Measurements from ENCODE around the gene HOXC13.

HOXC13 gene

DNA sequence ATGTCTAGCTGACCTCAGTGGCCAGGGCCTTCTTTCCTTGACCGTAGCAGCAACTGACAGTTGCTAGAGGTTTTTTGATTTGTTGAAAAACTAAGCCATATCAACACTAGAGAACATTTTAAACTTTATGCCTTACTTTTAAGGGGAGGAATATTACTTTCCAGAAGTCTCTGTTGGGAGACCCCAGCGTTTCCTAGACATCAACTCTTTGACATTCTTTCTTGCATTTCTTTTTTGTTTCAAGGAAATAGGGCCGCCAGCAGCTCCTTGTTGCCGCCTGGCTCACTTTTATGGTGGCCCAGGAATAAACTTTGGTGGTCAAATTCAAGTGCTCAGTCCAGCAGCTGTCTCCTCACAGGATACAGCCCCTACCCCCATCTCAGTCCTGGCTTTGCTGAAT, 31.8 kb downstream of the HOXC13 start (continued):
- TF ChIP-seq ZNF555 (tag by site-specific recombination; conservative IDR thresholded peaks at IDR 0.05) (no peak), ZNF112 (tag by site-specific recombination; IDR thresholded peaks at IDR 0.05) (no peak), ZNF416 (tag by site-specific recombination; IDR thresholded peaks at IDR 0.05) (no peak), ZFP37 (tag by site-specific recombination; IDR thresholded peaks at IDR 0.05) (no peak), FEZF1 (tag by site-specific recombination; IDR thresholded peaks at IDR 0.05) (no peak), ZNF701 (tag by site-specific recombination; IDR thresholded peaks at IDR 0.05) (no peak)

DNA sequence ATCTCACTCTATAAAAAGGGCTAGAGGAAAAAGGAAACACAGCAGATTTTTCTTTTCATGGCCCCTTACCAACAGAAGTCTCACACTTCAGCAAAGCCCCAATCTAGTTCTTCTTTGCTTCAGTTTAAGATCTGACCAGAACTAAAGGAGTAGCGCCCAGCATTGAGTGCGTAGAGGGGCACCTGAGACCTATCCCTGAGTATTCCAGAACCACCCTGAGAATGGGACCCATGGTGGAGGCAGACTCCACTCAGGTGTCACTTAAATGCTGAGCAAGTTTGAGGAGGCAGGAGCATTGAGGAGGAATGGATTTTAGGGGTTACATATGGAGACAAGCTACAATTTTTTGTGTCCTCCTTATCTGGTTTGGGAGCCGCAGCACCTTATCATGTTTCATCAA, 32.5 kb downstream of the HOXC13 start:
- H3K36me3 ChIP-seq (ENCODE audit: control insufficient read depth in 2 of 2, insufficient read depth in 1 of 2, low read length in 2 of 2) = no peaks in the 10 kb centered on the region
- no peaks in the 10 kb centered on the region for H3K9me3 ChIP-seq (ENCODE audit: control insufficient read depth, insufficient read depth, low read depth, low read length)
- CTCF ChIA-PET = interaction anchor here (0.6 to 1.5 kb wide), 4 partner anchors 14 to 269 kb away, joined by 3 to 6 read pairs (median 4); partner anchors contain the start of gene HOXC10
- POLR2A ChIA-PET = no interaction called here
- H3K27ac ChIP-seq (ENCODE audit: extremely low read depth, low read depth, low read length) = no peak overlapping the region
- peaks cover 62% of the 10 kb centered on the region for H3K4me1 ChIP-seq (ENCODE audit: control insufficient read depth, insufficient read depth, low read length)
- TF ChIP-seq, protein P1, sequence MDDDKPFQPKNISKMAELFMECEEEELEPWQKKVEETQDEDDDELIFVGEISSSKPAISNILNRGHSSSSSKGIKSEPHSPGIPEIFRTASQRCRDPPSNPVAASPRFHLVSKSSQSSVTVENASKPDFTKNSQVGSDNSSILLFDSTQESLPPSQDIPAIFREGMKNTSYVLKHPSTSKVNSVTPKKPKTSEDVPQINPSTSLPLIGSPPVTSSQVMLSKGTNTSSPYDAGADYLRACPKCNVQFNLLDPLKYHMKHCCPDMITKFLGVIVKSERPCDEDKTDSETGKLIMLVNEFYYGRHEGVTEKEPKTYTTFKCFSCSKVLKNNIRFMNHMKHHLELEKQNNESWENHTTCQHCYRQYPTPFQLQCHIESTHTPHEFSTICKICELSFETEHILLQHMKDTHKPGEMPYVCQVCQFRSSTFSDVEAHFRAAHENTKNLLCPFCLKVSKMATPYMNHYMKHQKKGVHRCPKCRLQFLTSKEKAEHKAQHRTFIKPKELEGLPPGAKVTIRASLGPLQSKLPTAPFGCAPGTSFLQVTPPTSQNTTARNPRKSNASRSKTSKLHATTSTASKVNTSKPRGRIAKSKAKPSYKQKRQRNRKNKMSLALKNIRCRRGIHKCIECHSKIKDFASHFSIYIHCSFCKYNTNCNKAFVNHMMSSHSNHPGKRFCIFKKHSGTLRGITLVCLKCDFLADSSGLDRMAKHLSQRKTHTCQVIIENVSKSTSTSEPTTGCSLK (tag by site-specific recombination; IDR thresholded peaks at IDR 0.05) = no peak
- TF ChIP-seq, protein P2, sequence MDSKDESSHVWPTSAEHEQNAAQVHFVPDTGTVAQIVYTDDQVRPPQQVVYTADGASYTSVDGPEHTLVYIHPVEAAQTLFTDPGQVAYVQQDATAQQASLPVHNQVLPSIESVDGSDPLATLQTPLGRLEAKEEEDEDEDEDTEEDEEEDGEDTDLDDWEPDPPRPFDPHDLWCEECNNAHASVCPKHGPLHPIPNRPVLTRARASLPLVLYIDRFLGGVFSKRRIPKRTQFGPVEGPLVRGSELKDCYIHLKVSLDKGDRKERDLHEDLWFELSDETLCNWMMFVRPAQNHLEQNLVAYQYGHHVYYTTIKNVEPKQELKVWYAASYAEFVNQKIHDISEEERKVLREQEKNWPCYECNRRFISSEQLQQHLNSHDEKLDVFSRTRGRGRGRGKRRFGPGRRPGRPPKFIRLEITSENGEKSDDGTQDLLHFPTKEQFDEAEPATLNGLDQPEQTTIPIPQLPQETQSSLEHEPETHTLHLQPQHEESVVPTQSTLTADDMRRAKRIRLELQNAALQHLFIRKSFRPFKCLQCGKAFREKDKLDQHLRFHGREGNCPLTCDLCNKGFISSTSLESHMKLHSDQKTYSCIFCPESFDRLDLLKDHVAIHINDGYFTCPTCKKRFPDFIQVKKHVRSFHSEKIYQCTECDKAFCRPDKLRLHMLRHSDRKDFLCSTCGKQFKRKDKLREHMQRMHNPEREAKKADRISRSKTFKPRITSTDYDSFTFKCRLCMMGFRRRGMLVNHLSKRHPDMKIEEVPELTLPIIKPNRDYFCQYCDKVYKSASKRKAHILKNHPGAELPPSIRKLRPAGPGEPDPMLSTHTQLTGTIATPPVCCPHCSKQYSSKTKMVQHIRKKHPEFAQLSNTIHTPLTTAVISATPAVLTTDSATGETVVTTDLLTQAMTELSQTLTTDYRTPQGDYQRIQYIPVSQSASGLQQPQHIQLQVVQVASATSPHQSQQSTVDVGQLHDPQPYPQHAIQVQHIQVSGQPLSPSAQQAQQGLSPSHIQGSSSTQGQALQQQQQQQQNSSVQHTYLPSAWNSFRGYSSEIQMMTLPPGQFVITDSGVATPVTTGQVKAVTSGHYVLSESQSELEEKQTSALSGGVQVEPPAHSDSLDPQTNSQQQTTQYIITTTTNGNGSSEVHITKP (tag by site-specific recombination; IDR thresholded peaks at IDR 0.05) = 0 out of 2 replicates have a peak, but pooled peaks have one; percentile 17
- TF ChIP-seq ZNF600 (tag by site-specific recombination; IDR thresholded peaks at IDR 0.05) (peak; percentile 27; the same call in 1 of the 2 replicates), ZNF223 (tag by site-specific recombination; IDR thresholded peaks at IDR 0.05) (no peak)
- no peak overlapping the region for H3K4me3 ChIP-seq (ENCODE audit: low read depth, low read length)

DNA sequence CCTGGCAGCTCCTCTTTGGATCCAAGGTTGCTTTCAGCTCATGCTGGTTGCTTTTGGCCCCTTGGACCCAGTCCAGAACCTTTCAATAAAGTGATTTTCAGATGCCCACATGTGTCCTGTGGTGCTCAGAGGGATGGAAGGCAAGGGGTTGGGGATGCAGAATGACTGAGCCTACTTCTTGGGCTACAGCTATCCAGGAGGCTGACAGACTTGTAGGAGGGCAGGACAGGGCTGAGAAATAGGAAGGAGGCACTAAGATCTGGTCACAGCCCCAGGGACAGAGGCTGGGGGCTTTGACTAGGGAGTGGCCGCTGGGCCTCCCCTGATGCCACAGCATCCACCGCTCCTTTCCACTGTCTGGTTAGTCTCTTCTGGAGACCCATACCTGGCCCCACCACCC, 33.1 kb downstream of the HOXC13 start:
- Histone ChIP-seq H3K4me3 (ENCODE audit: low read depth, low read length) (no peak overlapping the region), H3K27ac (ENCODE audit: extremely low read depth, low read depth, low read length) (no peak overlapping the region), H3K4me1 (ENCODE audit: control insufficient read depth, insufficient read depth, low read length) (peaks cover 62% of the 10 kb centered on the region), H3K9me3 (ENCODE audit: control insufficient read depth, insufficient read depth, low read depth, low read length) (no peaks in the 10 kb centered on the region), H3K36me3 (ENCODE audit: control insufficient read depth in 2 of 2, insufficient read depth in 1 of 2, low read length in 2 of 2) (no peaks in the 10 kb centered on the region)
- ChIA-PET POLR2A (no interaction called here), CTCF (interaction anchor here (0.6 to 1.5 kb wide), 4 partner anchors 13 to 270 kb away, joined by 3 to 6 read pairs (median 4); partner anchors contain the start of gene HOXC10)
- no peak for TF ChIP-seq ZNF311 (tag by site-specific recombination; IDR thresholded peaks at IDR 0.05; ENCODE audit: borderline replicate concordance)
- TF ChIP-seq, protein P3, sequence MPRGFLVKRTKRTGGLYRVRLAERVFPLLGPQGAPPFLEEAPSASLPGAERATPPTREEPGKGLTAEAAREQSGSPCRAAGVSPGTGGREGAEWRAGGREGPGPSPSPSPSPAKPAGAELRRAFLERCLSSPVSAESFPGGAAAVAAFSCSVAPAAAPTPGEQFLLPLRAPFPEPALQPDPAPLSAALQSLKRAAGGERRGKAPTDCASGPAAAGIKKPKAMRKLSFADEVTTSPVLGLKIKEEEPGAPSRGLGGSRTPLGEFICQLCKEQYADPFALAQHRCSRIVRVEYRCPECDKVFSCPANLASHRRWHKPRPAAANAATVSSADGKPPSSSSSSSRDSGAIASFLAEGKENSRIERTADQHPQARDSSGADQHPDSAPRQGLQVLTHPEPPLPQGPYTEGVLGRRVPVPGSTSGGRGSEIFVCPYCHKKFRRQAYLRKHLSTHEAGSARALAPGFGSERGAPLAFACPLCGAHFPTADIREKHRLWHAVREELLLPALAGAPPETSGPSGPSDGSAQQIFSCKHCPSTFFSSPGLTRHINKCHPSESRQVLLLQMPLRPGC (tag by site-specific recombination; IDR thresholded peaks at IDR 0.05) = no peak
- TF ChIP-seq ZNF555 (tag by site-specific recombination; conservative IDR thresholded peaks at IDR 0.05) = no peak
- TF ChIP-seq ZNF777 (tag by site-specific recombination; IDR thresholded peaks at IDR 0.05; ENCODE audit: borderline replicate concordance) = no peak

Data from HEK293 (cell line).